Measurements from ENCODE around the gene THBS2. TPM values are rescaled to one million over a fixed set of nuclear protein-coding genes. Genes with fewer than 3 reads are reported as not detected.

THBS2 gene
- total RNA-seq, 1 donor from 2014 or later: 0.23 TPM

DNA sequence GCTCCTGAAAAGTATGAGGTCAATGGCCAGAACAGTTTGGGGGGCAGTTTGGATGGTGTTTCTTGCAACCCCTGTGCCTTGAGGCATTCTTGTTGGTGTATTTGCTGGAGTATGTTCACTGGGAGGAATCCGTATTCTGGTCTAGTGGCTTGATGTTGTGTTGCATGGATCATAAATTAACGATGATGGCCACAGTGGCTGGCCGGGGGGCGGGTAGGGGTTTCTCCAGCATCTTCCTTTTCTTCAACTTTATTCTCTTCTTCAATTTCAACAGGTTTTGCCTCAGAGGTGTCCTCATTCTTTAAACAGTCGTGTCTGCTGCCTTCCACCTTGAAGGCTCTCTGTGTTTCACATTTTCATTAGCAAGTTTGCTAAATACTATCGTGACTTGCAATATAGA is 43.0 kb upstream of the THBS2 start:
- no peak overlapping the region for H3K27ac Mint-ChIP-seq (ENCODE audit: unreplicated experiment)
- TF ChIP-seq, protein P1, sequence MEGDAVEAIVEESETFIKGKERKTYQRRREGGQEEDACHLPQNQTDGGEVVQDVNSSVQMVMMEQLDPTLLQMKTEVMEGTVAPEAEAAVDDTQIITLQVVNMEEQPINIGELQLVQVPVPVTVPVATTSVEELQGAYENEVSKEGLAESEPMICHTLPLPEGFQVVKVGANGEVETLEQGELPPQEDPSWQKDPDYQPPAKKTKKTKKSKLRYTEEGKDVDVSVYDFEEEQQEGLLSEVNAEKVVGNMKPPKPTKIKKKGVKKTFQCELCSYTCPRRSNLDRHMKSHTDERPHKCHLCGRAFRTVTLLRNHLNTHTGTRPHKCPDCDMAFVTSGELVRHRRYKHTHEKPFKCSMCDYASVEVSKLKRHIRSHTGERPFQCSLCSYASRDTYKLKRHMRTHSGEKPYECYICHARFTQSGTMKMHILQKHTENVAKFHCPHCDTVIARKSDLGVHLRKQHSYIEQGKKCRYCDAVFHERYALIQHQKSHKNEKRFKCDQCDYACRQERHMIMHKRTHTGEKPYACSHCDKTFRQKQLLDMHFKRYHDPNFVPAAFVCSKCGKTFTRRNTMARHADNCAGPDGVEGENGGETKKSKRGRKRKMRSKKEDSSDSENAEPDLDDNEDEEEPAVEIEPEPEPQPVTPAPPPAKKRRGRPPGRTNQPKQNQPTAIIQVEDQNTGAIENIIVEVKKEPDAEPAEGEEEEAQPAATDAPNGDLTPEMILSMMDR (IDR thresholded peaks at IDR 0.05; ENCODE audit: unreplicated experiment): no peak
- H3K4me1 Mint-ChIP-seq (ENCODE audit: unreplicated experiment): no peaks in the 10 kb centered on the region
- H3K9me3 Mint-ChIP-seq (ENCODE audit: unreplicated experiment): no peaks in the 10 kb centered on the region
- H3K36me3 Mint-ChIP-seq (ENCODE audit: low read depth, unreplicated experiment): no peaks in the 10 kb centered on the region
- no peak overlapping the region for H3K4me3 Mint-ChIP-seq (ENCODE audit: unreplicated experiment)
- H3K27me3 Mint-ChIP-seq (ENCODE audit: unreplicated experiment): no peaks in the 10 kb centered on the region
- no peak for DNase-seq (ENCODE audit: low spot score)

DNA sequence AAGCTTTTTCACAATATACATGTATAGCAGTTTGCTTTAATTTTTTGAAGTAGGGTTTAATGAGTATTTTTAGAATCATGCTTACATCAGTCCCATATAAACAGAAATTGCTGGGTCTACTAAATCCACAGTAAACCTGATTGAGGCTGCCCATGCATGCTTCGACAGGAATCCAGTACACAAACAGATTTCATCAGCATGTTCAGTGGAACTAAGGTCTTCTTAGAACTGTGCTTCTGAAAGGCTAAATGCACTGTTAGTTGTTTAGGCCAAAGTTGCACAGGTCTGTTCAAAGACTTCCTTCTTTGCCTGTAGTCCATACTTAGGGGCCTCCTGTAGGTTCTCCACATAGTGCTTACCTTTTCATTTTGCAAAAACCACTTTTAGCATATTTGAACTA is 42.5 kb upstream of the THBS2 start:
- Mint-ChIP-seq H3K36me3 (ENCODE audit: low read depth, unreplicated experiment) (no peaks in the 10 kb centered on the region), H3K4me1 (ENCODE audit: unreplicated experiment) (no peaks in the 10 kb centered on the region), H3K4me3 (ENCODE audit: unreplicated experiment) (no peak overlapping the region), H3K27ac (ENCODE audit: unreplicated experiment) (no peak overlapping the region), H3K9me3 (ENCODE audit: unreplicated experiment) (no peaks in the 10 kb centered on the region), H3K27me3 (ENCODE audit: unreplicated experiment) (peaks cover under 1% of the 10 kb centered on the region)
- TF ChIP-seq, protein P1 (IDR thresholded peaks at IDR 0.05; ENCODE audit: unreplicated experiment): no peak
- no peak for DNase-seq (ENCODE audit: low spot score)

DNA sequence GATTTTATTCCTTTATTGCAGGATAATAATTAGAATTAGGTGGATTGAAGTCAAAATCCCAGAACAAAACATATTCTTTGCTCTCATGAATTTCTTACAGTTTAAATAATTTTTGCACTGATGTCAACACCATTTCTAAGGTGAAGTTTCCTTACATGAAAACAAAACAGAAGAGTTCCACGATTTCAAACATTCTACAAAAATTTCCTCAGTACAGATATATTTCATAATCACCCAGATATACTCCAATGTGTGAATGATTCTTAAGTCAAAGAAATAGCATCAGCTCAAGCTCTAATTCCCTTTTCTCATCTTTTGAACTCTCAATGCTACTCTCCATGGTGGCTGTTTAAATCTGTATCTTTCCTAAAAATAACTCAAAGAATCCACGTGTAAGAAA is 39.5 kb upstream of the THBS2 start:
- Mint-ChIP-seq H3K36me3 (ENCODE audit: low read depth, unreplicated experiment) (no peaks in the 10 kb centered on the region), H3K27me3 (ENCODE audit: unreplicated experiment) (peaks cover 4% of the 10 kb centered on the region), H3K4me3 (ENCODE audit: unreplicated experiment) (no peak overlapping the region), H3K4me1 (ENCODE audit: unreplicated experiment) (no peaks in the 10 kb centered on the region), H3K9me3 (ENCODE audit: unreplicated experiment) (no peaks in the 10 kb centered on the region), H3K27ac (ENCODE audit: unreplicated experiment) (no peak overlapping the region)
- TF ChIP-seq, protein P1 (IDR thresholded peaks at IDR 0.05; ENCODE audit: unreplicated experiment): no peak
- DNase-seq (ENCODE audit: low spot score): no peak

DNA sequence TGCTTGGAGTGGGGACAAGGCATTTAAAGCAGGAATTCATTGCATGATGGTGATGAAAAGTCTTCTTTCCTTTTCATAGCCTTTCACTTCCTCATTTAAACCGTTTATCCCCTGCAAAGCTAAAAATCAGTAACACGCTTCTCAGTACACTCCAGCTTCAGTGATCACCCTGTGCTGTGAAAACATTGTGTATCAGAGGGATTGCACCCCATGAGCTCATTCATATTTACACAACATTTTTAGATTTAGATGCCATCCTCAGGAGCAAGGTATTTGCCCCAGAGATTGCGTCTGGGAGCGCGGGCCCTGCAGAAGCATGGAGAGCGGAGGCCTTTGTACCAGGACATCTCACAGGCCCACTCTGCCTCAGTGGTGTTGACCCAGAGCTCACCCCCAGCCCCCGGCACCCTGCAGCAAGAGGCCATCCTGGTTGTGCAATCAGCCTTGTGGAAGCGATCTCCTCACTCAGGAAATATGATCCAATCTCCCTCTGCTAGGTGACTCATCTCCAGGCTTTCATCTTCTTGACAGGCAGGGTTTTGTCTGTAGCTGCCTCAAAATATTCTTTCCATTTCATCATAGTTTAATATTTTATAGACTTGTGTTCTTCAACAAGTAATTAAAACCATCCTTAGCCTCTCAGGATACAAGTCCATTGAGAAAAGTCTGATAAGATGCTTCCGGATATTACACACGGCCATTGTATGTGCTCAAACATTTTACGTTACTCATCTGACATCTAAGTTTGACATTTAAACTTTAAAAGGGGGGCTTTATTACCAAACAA is 38.9 kb upstream of the THBS2 start:
- Mint-ChIP-seq H3K27ac (ENCODE audit: unreplicated experiment) (no peak overlapping the region), H3K36me3 (ENCODE audit: low read depth, unreplicated experiment) (no peaks in the 10 kb centered on the region), H3K27me3 (ENCODE audit: unreplicated experiment) (peaks cover 4% of the 10 kb centered on the region), H3K4me3 (ENCODE audit: unreplicated experiment) (no peak overlapping the region), H3K9me3 (ENCODE audit: unreplicated experiment) (no peaks in the 10 kb centered on the region), H3K4me1 (ENCODE audit: unreplicated experiment) (no peaks in the 10 kb centered on the region)
- DNase-seq (ENCODE audit: low spot score): no peak
- TF ChIP-seq, protein P1 (IDR thresholded peaks at IDR 0.05; ENCODE audit: unreplicated experiment): no peak

DNA sequence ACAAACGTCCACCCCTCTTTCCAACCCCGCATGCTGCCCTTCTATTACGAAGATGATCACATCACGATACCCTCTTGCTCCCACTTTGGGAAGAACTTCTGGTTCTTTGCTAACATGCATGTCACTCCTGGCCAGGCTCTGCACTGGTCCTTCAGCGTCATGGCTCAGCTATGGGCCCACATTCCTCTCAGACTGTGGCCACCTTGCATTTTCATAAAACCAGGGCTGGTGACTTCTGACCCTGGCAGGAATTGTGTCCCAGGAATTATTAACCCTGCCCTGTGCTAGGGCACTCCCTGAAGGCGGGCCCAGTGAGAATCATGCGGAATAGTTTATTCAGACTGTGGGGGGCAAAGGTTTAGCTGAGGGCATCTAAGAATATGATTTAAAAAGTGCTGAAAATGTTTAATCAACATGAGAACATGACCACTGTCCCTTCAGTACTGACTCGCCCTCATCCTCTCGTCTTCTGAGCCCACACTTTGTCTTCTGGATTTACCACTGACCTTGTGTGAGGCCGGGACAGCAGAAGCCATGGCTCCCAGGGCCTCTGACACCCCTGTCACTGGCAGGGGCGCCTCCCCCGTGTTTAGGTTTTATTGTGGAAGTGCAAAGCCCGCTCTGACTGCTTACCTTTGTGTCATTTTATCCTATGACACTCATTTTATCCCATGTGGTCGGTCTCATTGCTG is 38.1 kb upstream of the THBS2 start:
- Mint-ChIP-seq H3K4me3 (ENCODE audit: unreplicated experiment) (no peak overlapping the region), H3K27me3 (ENCODE audit: unreplicated experiment) (peaks cover 5% of the 10 kb centered on the region), H3K4me1 (ENCODE audit: unreplicated experiment) (no peaks in the 10 kb centered on the region), H3K27ac (ENCODE audit: unreplicated experiment) (no peak overlapping the region), H3K9me3 (ENCODE audit: unreplicated experiment) (no peaks in the 10 kb centered on the region), H3K36me3 (ENCODE audit: low read depth, unreplicated experiment) (no peaks in the 10 kb centered on the region)
- DNase-seq (ENCODE audit: low spot score): no peak
- TF ChIP-seq, protein P1 (IDR thresholded peaks at IDR 0.05; ENCODE audit: unreplicated experiment): no peak

Measured in endothelial cell (in vitro differentiated cells).